IPS DF 19.7 (cell line): ENCODE data around the gene SYNJ1.

Experiments
- DNase-seq: peaks from one replicate; pipeline ENCODE4 v3.0.0-alpha.2; 2013; ENCODE audit warnings: low read depth, low spot score

Gene SYNJ1

GRCh38 chr21:32581732-32582131, 146.1 kb downstream of the SYNJ1 start:
- no peak for DNase-seq

- DNase-seq = no peak
Observed at GRCh38 chr21:32580949-32581348, 146.9 kb downstream of the SYNJ1 start.
